Epithelial cell of esophagus (primary cell): ENCODE results near the gene MZF1.

Source experiments
- DNase-seq: peaks from one replicate; pipeline ENCODE4 v3.0.0; 2010; ENCODE audit warnings: low read depth
- H3K4me3 ChIP-seq: 2 replicates; pipeline ENCODE4 v1.5.1; 2011; ENCODE audit warnings: mild to moderate bottlenecking, low read length, control low read depth
- TF ChIP-seq, protein P1 (sequence below): IDR thresholded peaks from 2 replicates; pipeline ENCODE4 v1.5.1; 2011; ENCODE audit warnings: low read depth, mild to moderate bottlenecking, low read length, control low read depth, inconsistent platforms; ENCODE audit not compliant: insufficient read depth; ENCODE audit errors: missing control alignments

The MZF1 gene

DNA sequence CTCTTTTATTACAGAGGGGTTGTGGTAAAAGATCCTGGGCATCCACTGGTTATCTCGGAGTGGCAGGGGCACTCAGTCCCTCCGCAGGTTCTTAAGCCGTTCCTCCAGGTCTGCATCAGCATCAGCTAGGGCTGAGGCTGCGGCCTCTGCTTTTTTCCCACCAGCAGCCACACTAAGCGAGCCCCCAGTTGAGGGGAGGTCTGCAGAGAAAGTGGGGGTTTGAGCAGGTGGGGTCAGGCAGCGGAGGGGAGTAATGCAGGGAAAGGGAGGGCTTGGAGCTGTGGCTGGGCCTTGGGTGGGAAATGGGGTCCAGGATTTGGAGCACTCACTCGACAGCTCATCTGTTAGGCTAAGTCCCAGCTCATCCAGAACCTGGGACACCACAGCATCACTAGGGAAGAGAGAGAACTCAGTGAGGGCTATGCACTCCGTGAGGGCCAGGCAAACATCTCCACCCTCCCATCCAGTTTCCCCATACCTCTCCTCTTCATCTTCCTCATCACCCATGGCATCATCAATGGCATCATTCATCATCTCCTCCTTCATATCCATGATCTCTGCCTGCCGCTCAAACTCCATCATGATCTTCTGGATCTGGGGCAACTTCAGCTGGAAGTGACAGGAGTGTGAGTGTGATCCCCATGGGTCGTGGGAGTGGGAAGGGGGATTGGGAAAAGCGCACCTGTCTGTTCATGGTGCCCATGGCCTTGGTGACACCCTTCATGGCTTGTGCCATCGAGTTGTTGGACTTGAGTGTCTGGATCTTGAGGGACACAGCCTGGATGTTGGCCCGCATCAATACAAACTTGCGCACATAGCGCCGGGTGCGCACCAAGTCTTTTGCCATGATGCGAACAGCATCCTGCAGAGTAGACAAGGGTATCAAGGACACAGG lies 21.3 kb downstream of the MZF1 start:
- TF ChIP-seq, protein P1, sequence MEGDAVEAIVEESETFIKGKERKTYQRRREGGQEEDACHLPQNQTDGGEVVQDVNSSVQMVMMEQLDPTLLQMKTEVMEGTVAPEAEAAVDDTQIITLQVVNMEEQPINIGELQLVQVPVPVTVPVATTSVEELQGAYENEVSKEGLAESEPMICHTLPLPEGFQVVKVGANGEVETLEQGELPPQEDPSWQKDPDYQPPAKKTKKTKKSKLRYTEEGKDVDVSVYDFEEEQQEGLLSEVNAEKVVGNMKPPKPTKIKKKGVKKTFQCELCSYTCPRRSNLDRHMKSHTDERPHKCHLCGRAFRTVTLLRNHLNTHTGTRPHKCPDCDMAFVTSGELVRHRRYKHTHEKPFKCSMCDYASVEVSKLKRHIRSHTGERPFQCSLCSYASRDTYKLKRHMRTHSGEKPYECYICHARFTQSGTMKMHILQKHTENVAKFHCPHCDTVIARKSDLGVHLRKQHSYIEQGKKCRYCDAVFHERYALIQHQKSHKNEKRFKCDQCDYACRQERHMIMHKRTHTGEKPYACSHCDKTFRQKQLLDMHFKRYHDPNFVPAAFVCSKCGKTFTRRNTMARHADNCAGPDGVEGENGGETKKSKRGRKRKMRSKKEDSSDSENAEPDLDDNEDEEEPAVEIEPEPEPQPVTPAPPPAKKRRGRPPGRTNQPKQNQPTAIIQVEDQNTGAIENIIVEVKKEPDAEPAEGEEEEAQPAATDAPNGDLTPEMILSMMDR, result no peak
- H3K4me3 ChIP-seq, result no peak overlapping the region
- no peak for DNase-seq

DNA sequence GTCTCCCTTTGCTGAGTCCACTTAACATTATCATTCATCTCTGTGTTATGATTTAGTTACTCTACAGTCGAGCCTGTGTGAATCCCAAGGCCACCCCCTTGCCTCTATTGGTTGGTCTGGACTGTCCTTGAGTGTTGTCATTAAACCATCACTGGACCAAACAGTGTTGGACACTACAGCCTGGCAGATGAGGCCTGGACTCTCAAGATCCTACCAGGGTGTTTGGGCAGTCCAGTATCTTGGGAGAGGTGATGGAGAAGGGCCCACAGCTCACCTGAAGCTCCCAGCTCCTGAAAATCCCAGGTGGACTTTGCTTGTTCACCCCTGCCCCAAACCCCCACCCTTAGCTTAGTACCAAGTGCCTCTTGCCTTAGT lies 22.0 kb downstream of the MZF1 start:
- no peak overlapping the region for H3K4me3 ChIP-seq
- TF ChIP-seq, protein P1, result no peak
- no peak for DNase-seq

DNA sequence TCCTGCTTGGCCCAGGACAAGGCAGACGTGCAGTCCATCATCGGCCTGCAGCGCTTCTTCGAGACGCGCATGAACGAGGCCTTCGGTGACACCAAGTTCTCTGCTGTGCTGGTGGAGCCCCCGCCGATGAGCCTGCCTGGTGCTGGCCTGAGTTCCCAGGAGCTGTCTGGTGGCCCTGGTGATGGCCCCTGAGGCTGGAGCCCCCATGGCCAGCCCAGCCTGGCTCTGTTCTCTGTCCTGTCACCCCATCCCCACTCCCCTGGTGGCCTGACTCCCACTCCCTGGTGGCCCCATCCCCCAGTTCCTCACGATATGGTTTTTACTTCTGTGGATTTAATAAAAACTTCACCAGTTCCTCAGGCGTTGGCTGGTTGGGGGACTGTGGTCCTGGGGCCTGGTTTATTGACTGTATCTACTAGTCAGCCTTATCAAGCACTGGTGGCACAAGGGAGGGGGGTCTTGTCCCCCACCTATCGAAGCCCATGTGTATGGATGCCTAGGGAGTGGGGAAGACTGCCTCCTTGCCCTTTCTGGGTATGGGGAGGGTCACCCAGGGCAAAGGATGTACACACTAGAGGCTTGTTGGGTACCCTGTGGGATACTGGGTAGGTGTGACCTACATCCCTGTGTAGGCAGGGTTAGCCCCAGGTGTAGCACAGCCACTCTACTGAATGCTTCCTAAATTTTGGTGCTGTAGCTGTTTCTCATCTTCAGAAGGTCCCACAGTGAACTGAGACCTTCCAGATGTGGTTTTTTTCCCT lies 22.6 kb downstream of the MZF1 start:
- TF ChIP-seq, protein P1, result no peak
- no peak overlapping the region for H3K4me3 ChIP-seq
- no peak for DNase-seq

DNA sequence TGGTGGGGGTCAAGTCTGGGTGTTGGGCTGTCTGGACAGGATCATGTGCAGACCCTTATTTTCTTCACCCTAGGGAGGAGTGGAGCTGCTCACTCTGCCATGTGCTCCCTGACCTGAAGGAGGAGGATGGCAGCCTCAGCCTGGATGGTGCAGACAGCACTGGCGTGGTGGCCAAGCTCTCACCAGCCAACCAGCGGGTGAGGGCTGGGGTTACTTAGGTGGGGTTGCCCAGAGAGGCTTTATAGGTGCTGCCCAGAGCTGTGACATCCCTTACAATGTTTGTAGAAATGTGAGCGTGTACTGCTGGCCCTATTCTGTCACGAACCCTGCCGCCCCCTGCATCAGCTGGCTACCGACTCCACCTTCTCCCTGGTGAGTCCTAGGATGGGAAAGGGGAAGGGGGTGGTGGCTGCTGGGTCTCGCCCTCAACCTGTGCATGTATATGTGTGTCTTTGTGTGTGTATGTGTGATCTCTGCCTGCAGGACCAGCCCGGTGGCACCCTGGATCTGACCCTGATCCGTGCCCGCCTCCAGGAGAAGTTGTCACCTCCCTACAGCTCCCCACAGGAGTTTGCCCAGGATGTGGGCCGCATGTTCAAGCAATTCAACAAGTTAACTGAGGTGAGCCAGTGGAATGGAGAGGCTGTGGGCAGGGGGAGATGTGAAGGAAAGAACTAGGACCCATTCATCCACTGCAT lies 23.3 kb downstream of the MZF1 start:
- DNase-seq, result no peak
- TF ChIP-seq, protein P1, result no peak

DNA sequence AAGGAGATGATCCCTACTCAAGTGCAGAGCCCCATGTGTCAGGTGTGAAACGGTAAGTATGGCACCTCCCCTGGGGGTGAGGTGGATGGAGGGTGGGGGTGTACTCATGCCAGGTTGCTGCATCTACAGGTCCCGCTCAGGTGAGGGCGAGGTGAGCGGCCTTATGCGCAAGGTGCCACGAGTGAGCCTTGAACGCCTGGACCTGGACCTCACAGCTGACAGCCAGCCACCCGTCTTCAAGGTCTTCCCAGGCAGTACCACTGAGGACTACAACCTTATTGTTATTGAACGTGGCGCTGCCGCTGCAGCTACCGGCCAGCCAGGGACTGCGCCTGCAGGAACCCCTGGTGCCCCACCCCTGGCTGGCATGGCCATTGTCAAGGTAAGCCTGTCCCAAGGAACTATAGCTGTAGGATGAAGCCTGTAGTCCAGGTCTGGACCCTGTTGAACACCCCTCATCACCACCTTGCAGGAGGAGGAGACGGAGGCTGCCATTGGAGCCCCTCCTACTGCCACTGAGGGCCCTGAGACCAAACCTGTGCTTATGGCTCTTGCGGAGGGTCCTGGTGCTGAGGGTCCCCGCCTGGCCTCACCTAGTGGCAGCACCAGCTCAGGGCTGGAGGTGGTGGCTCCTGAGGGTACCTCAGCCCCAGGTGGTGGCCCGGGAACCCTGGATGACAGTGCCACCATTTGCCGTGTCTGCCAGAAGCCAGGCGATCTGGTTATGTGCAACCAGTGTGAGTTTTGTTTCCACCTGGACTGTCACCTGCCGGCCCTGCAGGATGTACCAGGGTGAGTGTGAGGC lies 24.1 kb downstream of the MZF1 start:
- no peak for DNase-seq
- TF ChIP-seq, protein P1, result no peak
- no peak overlapping the region for H3K4me3 ChIP-seq

More for the DNA sequence above, 23.3 kb downstream of the MZF1 start:
- H3K4me3 ChIP-seq, result no peak overlapping the region
